GM23338 (cell line): ENCODE results near the gene LDB3. TPM values are rescaled to one million over a fixed set of nuclear protein-coding genes. Genes with fewer than 3 reads are reported as not detected.

Experiments used
- ATAC-seq: fragments of 200-7000 bp; cut with Tn5 transposase; 3 replicates; pipeline ENCODE4 v1.9.1; 2020
- DNase-seq: peaks from one replicate; pipeline ENCODE4 v3.0.0-alpha.2; 2015; ENCODE audit warnings: low spot score
- H2AFZ ChIP-seq: fragments of 200-600 bp; sonication (generic); 2 replicates; pipeline ENCODE4 v1.8.0; 2016; ENCODE audit warnings: antibody characterized with exemption, mild to moderate bottlenecking, moderate library complexity
- H3F3A ChIP-seq: fragments of 200-600 bp; sonication (generic); replicated peaks from 2 replicates; pipeline ENCODE4 v1.8.0; 2017; ENCODE audit warnings: antibody characterized with exemption, mixed run types, low read depth
- H3K27ac ChIP-seq: fragments of 200-600 bp; sonication (generic); 2 replicates; pipeline ENCODE4 v1.6.1; 2016; ENCODE audit warnings: low read depth
- H3K27me3 ChIP-seq: fragments of 200-600 bp; sonication (generic); 2 replicates; pipeline ENCODE4 v1.8.0; 2016; ENCODE audit warnings: mild to moderate bottlenecking, mixed run types, moderate library complexity; ENCODE audit not compliant: insufficient read depth
- H3K36me3 ChIP-seq: fragments of 200-600 bp; sonication (generic); 2 replicates; pipeline ENCODE4 v1.8.0; 2016; ENCODE audit warnings: mild to moderate bottlenecking; ENCODE audit not compliant: insufficient read depth
- H3K4me1 ChIP-seq: fragments of 200-600 bp; sonication (generic); 2 replicates; pipeline ENCODE4 v1.8.0; 2016; ENCODE audit warnings: mild to moderate bottlenecking, moderate library complexity; ENCODE audit not compliant: insufficient read depth
- H3K4me2 ChIP-seq: fragments of 200-600 bp; sonication (generic); 2 replicates; pipeline ENCODE4 v1.7.1; 2017; ENCODE audit warnings: mixed run types
- H3K4me3 ChIP-seq: fragments of 200-600 bp; sonication (generic); 2 replicates; pipeline ENCODE4 v1.6.1; 2016; ENCODE audit warnings: mixed run types
- H3K79me2 ChIP-seq: fragments of 200-600 bp; sonication (generic); replicated peaks from 2 replicates; pipeline ENCODE4 v1.8.0; 2017; ENCODE audit warnings: mild to moderate bottlenecking; ENCODE audit not compliant: insufficient read depth
- H3K9me2 ChIP-seq: fragments of 200-600 bp; sonication (generic); 2 replicates; pipeline ENCODE4 v1.8.0; 2017; ENCODE audit not compliant: insufficient read depth
- H4K20me1 ChIP-seq: fragments of 200-600 bp; sonication (generic); replicated peaks from 2 replicates; pipeline ENCODE4 v1.8.0; 2017; ENCODE audit warnings: mild to moderate bottlenecking; ENCODE audit not compliant: insufficient read depth
- H3K27ac Mint-ChIP-seq: 2 replicates; pipeline ENCODE4 v1.8.0; 2020; ENCODE audit warnings: inconsistent platforms, mild to moderate bottlenecking, moderate library complexity, mixed read lengths
- H3K27me3 Mint-ChIP-seq: 3 replicates; pipeline ENCODE4 v1.8.0; 2022; ENCODE audit warnings: low read depth, mild to moderate bottlenecking, moderate library complexity, mixed read lengths, inconsistent platforms; ENCODE audit not compliant: insufficient read depth, poor library complexity
- H3K36me3 Mint-ChIP-seq: 3 replicates; pipeline ENCODE4 v1.8.0; 2021; ENCODE audit warnings: low read depth, mild to moderate bottlenecking, inconsistent platforms, moderate library complexity, mixed read lengths
- H3K4me1 Mint-ChIP-seq: 3 replicates; pipeline ENCODE4 v1.8.0; 2020; ENCODE audit warnings: mild to moderate bottlenecking, inconsistent platforms, mixed read lengths
- H3K4me3 Mint-ChIP-seq: 3 replicates; pipeline ENCODE4 v1.8.0; 2021; ENCODE audit warnings: moderate library complexity, mild to moderate bottlenecking, inconsistent platforms, mixed read lengths
- H3K9me3 Mint-ChIP-seq: 3 replicates; pipeline ENCODE4 v1.8.0; 2020; ENCODE audit warnings: moderate library complexity, mild to moderate bottlenecking, inconsistent platforms, mixed read lengths
- CREB1 ChIP-seq: fragments of 250-450 bp; sonication (Bioruptor Pico); IDR thresholded peaks from 2 replicates; pipeline ENCODE4 v1.5.0; 2020; ENCODE audit warnings: low read depth, mild to moderate bottlenecking, moderate library complexity
- EZH2 ChIP-seq: fragments of 200-600 bp; sonication (generic); IDR thresholded peaks from one replicate; pipeline ENCODE4 v1.8.0; 2017; ENCODE audit warnings: antibody characterized with exemption, mild to moderate bottlenecking, low read depth; ENCODE audit not compliant: unreplicated experiment
- EZH2phosphoT487 ChIP-seq: fragments of 200-600 bp; sonication (generic); IDR thresholded peaks from one replicate; pipeline ENCODE4 v1.8.1; 2018; ENCODE audit warnings: antibody characterized with exemption; ENCODE audit not compliant: unreplicated experiment
- JUNB ChIP-seq: IDR thresholded peaks from one replicate; pipeline ENCODE4 v1.6.1; 2016; ENCODE audit warnings: antibody characterized with exemption; ENCODE audit not compliant: unreplicated experiment
- NANOG ChIP-seq: IDR thresholded peaks from 2 replicates; pipeline ENCODE4 v1.6.1; 2016; ENCODE audit warnings: antibody characterized with exemption, borderline replicate concordance
- POLR2AphosphoS5 ChIP-seq: IDR thresholded peaks from 2 replicates; pipeline ENCODE4 v1.6.1; 2016; ENCODE audit warnings: antibody characterized with exemption, low read depth
- REST ChIP-seq: IDR thresholded peaks from one replicate; pipeline ENCODE4 v1.6.1; 2018; ENCODE audit warnings: antibody characterized with exemption; ENCODE audit not compliant: unreplicated experiment
- STAT1 ChIP-seq: IDR thresholded peaks from one replicate; pipeline ENCODE4 v1.6.1; 2016; ENCODE audit warnings: antibody characterized with exemption; ENCODE audit not compliant: unreplicated experiment
- ZNF114 ChIP-seq: fragments of 250-450 bp; sonication (Bioruptor Pico); IDR thresholded peaks from 2 replicates; pipeline ENCODE4 v1.5.0; 2020; ENCODE audit warnings: mild to moderate bottlenecking, moderate library complexity
- ZNF331 ChIP-seq: fragments of 250-450 bp; sonication (Bioruptor Pico); IDR thresholded peaks from 2 replicates; pipeline ENCODE4 v1.5.0; 2020; ENCODE audit warnings: low read depth, mild to moderate bottlenecking, moderate library complexity
- ZNF462 ChIP-seq: fragments of 250-450 bp; sonication (Bioruptor Pico); IDR thresholded peaks from 2 replicates; pipeline ENCODE4 v1.5.0; 2020; ENCODE audit warnings: mild to moderate bottlenecking, moderate library complexity
- polyA plus RNA-seq: library from polyadenylated mRNA; unstranded; fragments of >200 nt; fragmentation: Nextera tagmentation; extraction: Ambion mirVana; gene quantifications from 2 replicates; pipeline ENCODE4 v1.2.1, GENCODE V29; 2016
- total RNA-seq: library from RNA; depleted of rRNA; stranded (reverse); fragments of >200 nt; shearing (Covaris generic); gene quantifications from 2 replicates; pipeline ENCODE4 v1.2.3, GENCODE V29; 2014
- TF ChIP-seq, protein P1 (sequence below): IDR thresholded peaks from 2 replicates; pipeline ENCODE4 v1.6.1; 2016; ENCODE audit warnings: antibody characterized with exemption
- TF ChIP-seq, protein P2 (sequence below), 2 experiments: fragments of 200-600 bp in 1 of 2; sonication (generic) in 1 of 2; conservative IDR thresholded peaks; 2 replicates each; pipeline versions ENCODE4 v1.5.1 to v1.6.1; 2016 to 2017; ENCODE audit warnings: antibody characterized with exemption in 2 of 2, low read depth in 2 of 2, mild to moderate bottlenecking in 2 of 2, moderate library complexity in 1 of 2

The LDB3 gene
- total and polyA plus RNA-seq, 2 experiments from 2014 or later, result 0.14 to 0.16 TPM

DNA sequence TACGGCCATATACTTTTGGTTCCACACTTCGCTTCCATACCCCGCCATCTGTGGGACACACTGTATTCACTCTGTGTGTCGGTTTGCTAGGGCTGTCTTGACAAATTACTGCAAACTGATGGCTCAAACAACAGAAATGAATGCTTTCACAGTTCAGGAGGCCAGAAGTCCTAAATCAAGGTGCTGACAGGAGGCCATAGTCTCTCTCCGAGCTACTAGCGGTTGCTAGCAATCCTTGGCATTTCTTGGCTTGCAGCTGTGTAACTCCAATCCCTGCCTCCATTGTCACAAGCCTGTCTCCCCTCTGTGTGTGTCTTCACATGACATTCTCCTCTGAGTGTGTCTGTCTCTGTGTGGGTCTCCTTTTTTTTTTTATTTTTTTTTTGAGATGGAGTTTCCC is 59.2 kb downstream of the LDB3 start:
- no peaks in the 10 kb centered on the region for H3K79me2 ChIP-seq
- no peaks in the 10 kb centered on the region for H3K4me1 ChIP-seq
- no peaks in the 10 kb centered on the region for H3K36me3 ChIP-seq
- no peak overlapping the region for H3K4me3 Mint-ChIP-seq
- peaks cover 4% of the 10 kb centered on the region; the same call in 1 of the 2 replicates for H3K9me2 ChIP-seq
- ATAC-seq, result no peak
- no peak overlapping the region for H3K4me3 ChIP-seq
- H3K27ac ChIP-seq, result no peak overlapping the region
- H3F3A ChIP-seq, result no peaks in the 10 kb centered on the region
- H4K20me1 ChIP-seq, result no peaks in the 10 kb centered on the region
- no peaks in the 10 kb centered on the region for H3K9me3 Mint-ChIP-seq
- H3K27me3 Mint-ChIP-seq, result peaks cover 3% of the 10 kb centered on the region
- TF ChIP-seq, protein P1, sequence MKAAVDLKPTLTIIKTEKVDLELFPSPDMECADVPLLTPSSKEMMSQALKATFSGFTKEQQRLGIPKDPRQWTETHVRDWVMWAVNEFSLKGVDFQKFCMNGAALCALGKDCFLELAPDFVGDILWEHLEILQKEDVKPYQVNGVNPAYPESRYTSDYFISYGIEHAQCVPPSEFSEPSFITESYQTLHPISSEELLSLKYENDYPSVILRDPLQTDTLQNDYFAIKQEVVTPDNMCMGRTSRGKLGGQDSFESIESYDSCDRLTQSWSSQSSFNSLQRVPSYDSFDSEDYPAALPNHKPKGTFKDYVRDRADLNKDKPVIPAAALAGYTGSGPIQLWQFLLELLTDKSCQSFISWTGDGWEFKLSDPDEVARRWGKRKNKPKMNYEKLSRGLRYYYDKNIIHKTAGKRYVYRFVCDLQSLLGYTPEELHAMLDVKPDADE, result no peak
- no peak for TF ChIP-seq POLR2AphosphoS5
- no peak for TF ChIP-seq EZH2phosphoT487
- no peak for TF ChIP-seq CREB1 (CRISPR knock-in tag)
- no peak for TF ChIP-seq ZNF331 (CRISPR knock-in tag)
- no peak for TF ChIP-seq STAT1
- TF ChIP-seq REST, result no peak
- TF ChIP-seq EZH2, result no peak
- TF ChIP-seq NANOG, result no peak
- TF ChIP-seq ZNF114 (CRISPR knock-in tag), result no peak
- no peak for TF ChIP-seq ZNF462
- TF ChIP-seq, protein P2, sequence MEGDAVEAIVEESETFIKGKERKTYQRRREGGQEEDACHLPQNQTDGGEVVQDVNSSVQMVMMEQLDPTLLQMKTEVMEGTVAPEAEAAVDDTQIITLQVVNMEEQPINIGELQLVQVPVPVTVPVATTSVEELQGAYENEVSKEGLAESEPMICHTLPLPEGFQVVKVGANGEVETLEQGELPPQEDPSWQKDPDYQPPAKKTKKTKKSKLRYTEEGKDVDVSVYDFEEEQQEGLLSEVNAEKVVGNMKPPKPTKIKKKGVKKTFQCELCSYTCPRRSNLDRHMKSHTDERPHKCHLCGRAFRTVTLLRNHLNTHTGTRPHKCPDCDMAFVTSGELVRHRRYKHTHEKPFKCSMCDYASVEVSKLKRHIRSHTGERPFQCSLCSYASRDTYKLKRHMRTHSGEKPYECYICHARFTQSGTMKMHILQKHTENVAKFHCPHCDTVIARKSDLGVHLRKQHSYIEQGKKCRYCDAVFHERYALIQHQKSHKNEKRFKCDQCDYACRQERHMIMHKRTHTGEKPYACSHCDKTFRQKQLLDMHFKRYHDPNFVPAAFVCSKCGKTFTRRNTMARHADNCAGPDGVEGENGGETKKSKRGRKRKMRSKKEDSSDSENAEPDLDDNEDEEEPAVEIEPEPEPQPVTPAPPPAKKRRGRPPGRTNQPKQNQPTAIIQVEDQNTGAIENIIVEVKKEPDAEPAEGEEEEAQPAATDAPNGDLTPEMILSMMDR (conservative IDR thresholded peaks at IDR 0.05; ENCODE audit: low read depth in 2 of 2), result no peak
- TF ChIP-seq JUNB, result no peak
- H3K27ac Mint-ChIP-seq, result no peak overlapping the region
- DNase-seq, result no peak
- no peak overlapping the region for H2AFZ ChIP-seq
- no peaks in the 10 kb centered on the region for H3K36me3 Mint-ChIP-seq
- no peak overlapping the region for H3K4me2 ChIP-seq
- no peaks in the 10 kb centered on the region for H3K27me3 ChIP-seq
- no peaks in the 10 kb centered on the region for H3K4me1 Mint-ChIP-seq
